Measurements from ENCODE around the gene ME1. TPM values are rescaled to one million over a fixed set of nuclear protein-coding genes. Genes with fewer than 3 reads are reported as not detected.
A peak's percentile ranks its signal among the peaks of the same experiment; 100 is the strongest.

Gene ME1
- total and polyA plus RNA-seq, 7 experiments from 2014 or later: 0.19 to 0.49 (median 0.29) TPM; not detected in 3

GRCh38 chr6:83199173-83199862 is 231.5 kb downstream of the ME1 start:
- Mint-ChIP-seq H3K27ac (no peak overlapping the region), H3K4me3 (no peak overlapping the region), H3K9me3 (no peaks in the 10 kb centered on the region), H3K4me1 (peaks cover 2 to 19% (median 15%) of the 10 kb centered on the region in 7 donors), H3K27me3 (peaks cover 0 to 2% (median 0%) of the 10 kb centered on the region in 5 donors), H3K36me3 (peaks cover 0 to 11% (median 1%) of the 10 kb centered on the region in 5 donors)
- peaks cover 0 to 2% of the 10 kb centered on the region in 2 donors for H3K4me1 ChIP-seq (ENCODE audit: control insufficient read depth in 2 of 2, insufficient read depth in 2 of 2, low read length in 2 of 2)
- no peaks in the 10 kb centered on the region for H3K9me3 ChIP-seq (ENCODE audit: control insufficient read depth in 2 of 3, low read length in 3 of 3)
- POLR2A ChIA-PET: no interaction called here
- CTCF ChIA-PET: interaction anchor here (1.4 kb wide), 2 partner anchors 10 to 133 kb away, joined by 3 to 4 read pairs; partner anchors contain the start of gene UBE3D
- H3K27me3 ChIP-seq (ENCODE audit: control insufficient read depth in 2 of 2, insufficient read depth in 2 of 2, low read length in 2 of 2): no peaks in the 10 kb centered on the region
- ATAC-seq (no peak), DNase-seq (no peak)
- H3K4me3 ChIP-seq (ENCODE audit: low read length): no peak overlapping the region
- H3K27ac ChIP-seq (ENCODE audit: low read depth, low read length): no peak overlapping the region
- intact Hi-C loops (cut with micrococcal nuclease): loop anchor here in 1 of 2 donors (10.0 kb wide), 1 partner anchor 1025 kb away; the partner anchor contains the start of gene CEP162
- H3K36me3 ChIP-seq (ENCODE audit: control insufficient read depth in 2 of 3, insufficient read depth in 3 of 3, low read length in 3 of 3): no peaks in the 10 kb centered on the region

GRCh38 chr6:83198486-83199172 is 232.2 kb downstream of the ME1 start:
- no peak overlapping the region for H3K4me3 Mint-ChIP-seq
- Histone ChIP-seq H3K9me3 (ENCODE audit: control insufficient read depth in 2 of 3, low read length in 3 of 3) (no peaks in the 10 kb centered on the region), H3K4me1 (ENCODE audit: control insufficient read depth in 2 of 2, insufficient read depth in 2 of 2, low read length in 2 of 2) (peaks cover 0 to 7% of the 10 kb centered on the region in 2 donors), H3K36me3 (ENCODE audit: control insufficient read depth in 2 of 3, insufficient read depth in 3 of 3, low read length in 3 of 3) (peaks cover 0 to under 1% (median 0%) of the 10 kb centered on the region in 3 experiments), H3K27me3 (ENCODE audit: control insufficient read depth in 2 of 2, insufficient read depth in 2 of 2, low read length in 2 of 2) (no peaks in the 10 kb centered on the region), H3K4me3 (ENCODE audit: low read length) (no peak overlapping the region), H3K27ac (ENCODE audit: low read depth, low read length) (no peak overlapping the region)
- ChIA-PET POLR2A (no interaction called here), CTCF (interaction anchor here (0.9 to 1.4 kb wide), 3 partner anchors 9 to 133 kb away, joined by 3 to 4 read pairs (median 3); partner anchors contain the start of gene UBE3D)
- peak overlapping the region in 1 of 9 donors; percentile 41 for H3K27ac Mint-ChIP-seq
- H3K27me3 Mint-ChIP-seq: peaks cover 0 to 6% (median 0%) of the 10 kb centered on the region in 5 donors
- peaks cover 7 to 24% (median 18%) of the 10 kb centered on the region in 7 donors for H3K4me1 Mint-ChIP-seq
- no peak for ATAC-seq
- no peaks in the 10 kb centered on the region for H3K9me3 Mint-ChIP-seq
- no peak for DNase-seq
- peaks cover 0 to 11% (median 1%) of the 10 kb centered on the region in 5 donors for H3K36me3 Mint-ChIP-seq
- intact Hi-C loops (cut with micrococcal nuclease): loop anchor here in 1 of 2 donors (10.0 kb wide), 1 partner anchor 1026 kb away; the partner anchor contains the start of gene CEP162

GRCh38 chr6:83193747-83194566 is 236.9 kb downstream of the ME1 start:
- Histone ChIP-seq H3K4me3 (ENCODE audit: low read length) (peak overlapping the region; percentile 93), H3K27me3 (ENCODE audit: control insufficient read depth in 2 of 2, insufficient read depth in 2 of 2, low read length in 2 of 2) (no peaks in the 10 kb centered on the region), H3K4me1 (ENCODE audit: control insufficient read depth in 2 of 2, insufficient read depth in 2 of 2, low read length in 2 of 2) (peaks cover 5 to 12% of the 10 kb centered on the region in 2 donors), H3K27ac (ENCODE audit: low read depth, low read length) (peak overlapping the region; percentile 91), H3K36me3 (ENCODE audit: control insufficient read depth in 2 of 3, insufficient read depth in 3 of 3, low read length in 3 of 3) (peaks cover 0 to 10% (median 0%) of the 10 kb centered on the region in 3 experiments), H3K9me3 (ENCODE audit: control insufficient read depth in 2 of 3, low read length in 3 of 3) (no peaks in the 10 kb centered on the region)
- POLR2A ChIA-PET: interaction anchor here (1.3 to 2.1 kb wide), 2 partner anchors 21 to 127 kb away, joined by 4 to 12 read pairs; partner anchors contain the start of gene DOP1A
- Mint-ChIP-seq H3K4me1 (peaks cover 24 to 61% (median 54%) of the 10 kb centered on the region in 7 donors), H3K36me3 (peaks cover 0 to 15% (median 4%) of the 10 kb centered on the region in 5 donors), H3K27ac (peak overlapping the region in 7 of 9 donors; percentile 7 to 79 (median 43)), H3K9me3 (no peaks in the 10 kb centered on the region), H3K27me3 (peaks cover 0 to 6% (median 0%) of the 10 kb centered on the region in 5 donors), H3K4me3 (peak overlapping the region; percentile 80 to 99 (median 97))
- peak in 8 of 9 donors; percentile 6 to 27 (median 22) for DNase-seq
- no peak for ATAC-seq
- intact Hi-C loops (cut with micrococcal nuclease): loop anchor here (1.0 to 10.0 kb wide), 12 partner anchors 19 to 1442 kb away; partner anchors contain the start of genes CEP162 (in 2 of the 2), CYB5R4 (in 2 of the 2), DOP1A (in 2 of the 2) and IBTK (in 2 of the 2)
- CTCF ChIA-PET: interaction anchor here (0.7 to 3.0 kb wide), 3 partner anchors 21 to 128 kb away, joined by 3 to 9 read pairs (median 3); partner anchors contain the start of gene UBE3D

GRCh38 chr6:83192871-83193746 is 237.7 kb downstream of the ME1 start, which contains the start of the genes PGM3 and RWDD2A:
TSS of gene PGM3 (minus strand) at chr6:83193265. CDS start at chr6:83191012, 2,253 bp downstream.
TSS of gene RWDD2A (plus strand) at chr6:83193357. CDS start at chr6:83194452, 1,095 bp downstream.
- Mint-ChIP-seq H3K4me1 (peaks cover 24 to 68% (median 63%) of the 10 kb centered on the region in 7 donors), H3K27me3 (peaks cover 0 to 6% (median 0%) of the 10 kb centered on the region in 5 donors), H3K9me3 (no peaks in the 10 kb centered on the region), H3K27ac (peak within 1 kb of the TSS; percentile 89 to 99 (median 97)), H3K36me3 (peaks cover 0 to 20% (median 4%) of the 10 kb centered on the region in 5 donors), H3K4me3 (peak within 1 kb of the TSS; percentile 92 to 99 (median 98))
- peak; percentile 99 for ATAC-seq
- Histone ChIP-seq H3K36me3 (ENCODE audit: control insufficient read depth in 2 of 3, insufficient read depth in 3 of 3, low read length in 3 of 3) (peaks cover 0 to 13% (median 0%) of the 10 kb centered on the region in 3 experiments), H3K4me3 (ENCODE audit: low read length) (peak within 1 kb of the TSS; percentile 93), H3K9me3 (ENCODE audit: control insufficient read depth in 2 of 3, low read length in 3 of 3) (no peaks in the 10 kb centered on the region), H3K27ac (ENCODE audit: low read depth, low read length) (peak within 1 kb of the TSS; percentile 91), H3K27me3 (ENCODE audit: control insufficient read depth in 2 of 2, insufficient read depth in 2 of 2, low read length in 2 of 2) (no peaks in the 10 kb centered on the region), H3K4me1 (ENCODE audit: control insufficient read depth in 2 of 2, insufficient read depth in 2 of 2, low read length in 2 of 2) (peaks cover 5 to 12% of the 10 kb centered on the region in 2 donors)
- intact Hi-C loops (cut with micrococcal nuclease): loop anchor here (1.0 to 10.0 kb wide), 11 partner anchors 18 to 1441 kb away; partner anchors contain the start of genes CEP162 (in 2 of the 2), CYB5R4 (in 2 of the 2), DOP1A (in 2 of the 2) and TENT5A (in 2 of the 2)
- ChIA-PET POLR2A (interaction anchor here (2.1 kb wide), 1 partner anchor 126 kb away, joined by 12 read pairs; the partner anchor contains the start of gene DOP1A), CTCF (interaction anchor here (3.0 kb wide), 1 partner anchor 127 kb away, joined by 9 read pairs; the partner anchor contains the start of gene UBE3D)
- DNase-seq: peak; percentile 84 to 90 (median 88)

GRCh38 chr6:83192456-83192855 is 238.4 kb downstream of the ME1 start:
- peak overlapping the region; percentile 89 to 99 (median 97) for H3K27ac Mint-ChIP-seq
- intact Hi-C loops (cut with micrococcal nuclease): loop anchor here (2.0 to 10.0 kb wide), 8 partner anchors 18 to 1440 kb away; partner anchors contain the start of genes CYB5R4 (in 2 of the 2), TENT5A (in 2 of the 2), CEP162 (in 1 of the 2) and IBTK (in 1 of the 2)
- Histone ChIP-seq H3K27ac (ENCODE audit: low read depth, low read length) (peak overlapping the region; percentile 91), H3K9me3 (ENCODE audit: control insufficient read depth in 2 of 3, low read length in 3 of 3) (no peaks in the 10 kb centered on the region), H3K4me1 (ENCODE audit: control insufficient read depth in 2 of 2, insufficient read depth in 2 of 2, low read length in 2 of 2) (peaks cover 5 to 12% of the 10 kb centered on the region in 2 donors), H3K27me3 (ENCODE audit: control insufficient read depth in 2 of 2, insufficient read depth in 2 of 2, low read length in 2 of 2) (no peaks in the 10 kb centered on the region), H3K4me3 (ENCODE audit: low read length) (peak overlapping the region; percentile 93), H3K36me3 (ENCODE audit: control insufficient read depth in 2 of 3, insufficient read depth in 3 of 3, low read length in 3 of 3) (peaks cover 0 to 13% (median 0%) of the 10 kb centered on the region in 3 experiments)
- no peaks in the 10 kb centered on the region for H3K9me3 Mint-ChIP-seq
- peaks cover 0 to 6% (median 0%) of the 10 kb centered on the region in 5 donors for H3K27me3 Mint-ChIP-seq
- peak overlapping the region; percentile 92 to 99 (median 98) for H3K4me3 Mint-ChIP-seq
- ChIA-PET POLR2A (interaction anchor here (0.7 kb wide), 1 partner anchor 25 kb away, joined by 3 read pairs; no protein-coding TSS in a partner anchor), CTCF (no interaction called here)
- ATAC-seq: no peak
- DNase-seq: peak in 2 of 9 donors; percentile 6 to 8
- H3K36me3 Mint-ChIP-seq: peaks cover 0 to 18% (median 4%) of the 10 kb centered on the region in 5 donors
- peaks cover 24 to 69% (median 63%) of the 10 kb centered on the region in 7 donors for H3K4me1 Mint-ChIP-seq

All from naive thymus-derived CD4-positive, alpha-beta T cell (primary cell).